GM23338 (cell line): ENCODE results near the gene DAB1.

Experiments
- CTCF ChIP-seq, 2 experiments: fragments of 200-600 bp in 1 of 2; sonication (generic) in 1 of 2; conservative IDR thresholded peaks; 2 replicates each; pipeline versions ENCODE4 v1.5.1 to v1.6.1; 2016 to 2017; ENCODE audit warnings: antibody characterized with exemption in 2 of 2, low read depth in 2 of 2, mild to moderate bottlenecking in 2 of 2, moderate library complexity in 1 of 2
- EZH2 ChIP-seq: fragments of 200-600 bp; sonication (generic); IDR thresholded peaks from one replicate; pipeline ENCODE4 v1.8.0; 2017; ENCODE audit warnings: antibody characterized with exemption, mild to moderate bottlenecking, low read depth; ENCODE audit not compliant: unreplicated experiment
- EZH2phosphoT487 ChIP-seq: fragments of 200-600 bp; sonication (generic); IDR thresholded peaks from one replicate; pipeline ENCODE4 v1.8.1; 2018; ENCODE audit warnings: antibody characterized with exemption; ENCODE audit not compliant: unreplicated experiment
- REST ChIP-seq: IDR thresholded peaks from one replicate; pipeline ENCODE4 v1.6.1; 2018; ENCODE audit warnings: antibody characterized with exemption; ENCODE audit not compliant: unreplicated experiment
- ZNF331 ChIP-seq: fragments of 250-450 bp; sonication (Bioruptor Pico); IDR thresholded peaks from 2 replicates; pipeline ENCODE4 v1.5.0; 2020; ENCODE audit warnings: low read depth, mild to moderate bottlenecking, moderate library complexity

- TF ChIP-seq CTCF (conservative IDR thresholded peaks at IDR 0.05; ENCODE audit: low read depth in 2 of 2) (no peak), EZH2 (no peak), REST (no peak), EZH2phosphoT487 (no peak), ZNF331 (CRISPR knock-in tag) (no peak)
Measured at GRCh38 chr1:57163789-57164188, 260.1 kb downstream of the DAB1 start.
